Heart right ventricle (tissue), 16 donors: ENCODE data around the gene CTCFL. TPM values are rescaled to one million over a fixed set of nuclear protein-coding genes. Genes with fewer than 3 reads are reported as not detected.

Experiments
- ATAC-seq, 8 donors: fragments of 200-7000 bp; cut with Tn5 transposase; one replicate each; pipeline ENCODE4 v1.9.1; 2020; ENCODE audit warnings: mild to moderate bottlenecking in 8 of 8, moderate library complexity in 8 of 8, moderate number of reproducible peaks in 1 of 8
- DNase-seq, 2 donors: peaks; one replicate each; pipeline ENCODE4 v3.0.0-alpha.2; 2020
- H3K27ac ChIP-seq, 10 donors: fragments of 200-600 bp; sonication (generic) in 2 of 10; one replicate each; pipeline versions ENCODE4 v1.5.0 to v1.8.0; 2020 to 2022; ENCODE audit warnings: mild to moderate bottlenecking in 3 of 10
- H3K27me3 ChIP-seq, 7 donors: fragments of 200-600 bp; one replicate each; pipeline ENCODE4 v1.8.0; 2021 to 2022; ENCODE audit warnings: mild to moderate bottlenecking in 2 of 7
- H3K36me3 ChIP-seq, 9 donors: fragments of 200-600 bp; sonication (generic) in 1 of 9; one replicate each; pipeline versions ENCODE4 v1.5.0 to v1.8.0; 2020 to 2022; ENCODE audit warnings: mild to moderate bottlenecking in 2 of 9
- H3K4me1 ChIP-seq, 9 donors: fragments of 200-600 bp; sonication (generic) in 1 of 9; one replicate each; pipeline versions ENCODE4 v1.5.0 to v1.8.0; 2020 to 2022; ENCODE audit warnings: mild to moderate bottlenecking in 4 of 9
- H3K4me3 ChIP-seq, 10 donors: fragments of 200-600 bp; sonication (generic) in 2 of 10; one replicate each; pipeline versions ENCODE4 v1.5.0 to v1.8.0; 2020 to 2022; ENCODE audit warnings: mild to moderate bottlenecking in 7 of 10, moderate library complexity in 2 of 10
- H3K9me3 ChIP-seq, 11 donors: fragments of 200-600 bp in 10 of 11; sonication (generic) in 2 of 11; one replicate each; pipeline versions ENCODE4 v1.5.0 to v1.8.0; 2013 to 2022; ENCODE audit warnings: mild to moderate bottlenecking in 2 of 11, control low read depth in 1 of 11, moderate library complexity in 1 of 11
- CTCF ChIP-seq, 9 donors: fragments of 200-600 bp; sonication (generic) in 2 of 9; IDR thresholded peaks; one replicate each; pipeline versions ENCODE4 v1.5.0 to v1.8.0; 2021 to 2022; ENCODE audit warnings: antibody characterized with exemption in 9 of 9, mild to moderate bottlenecking in 5 of 9, moderate library complexity in 1 of 9
- WGBS, 2 donors: extraction: QIAGEN DNeasy Blood & Tissue Kit; methylation state at CpG; one replicate each; pipeline ENCODE4 v1.1.7; 2013; ENCODE audit warnings: inconsistent platforms in 1 of 2; 5-methylcytosine and 5-hydroxymethylcytosine counted together
- intact Hi-C, 10 donors: fragments of 100-400 bp; cut with DNase I; formaldehyde crosslinking; loops; one replicate each; pipeline versions ENCODE4 v1.11.1 to v1.14.2; 2022
- polyA plus RNA-seq, 2 donors: library from polyadenylated mRNA; stranded (reverse); fragments of 200-250 nt; gene quantifications; one replicate each; pipeline ENCODE4 v1.2.3, GENCODE V29; 2013
- total RNA-seq, 10 donors: library from RNA; stranded (reverse); fragmentation: NEBNext Ultra II Directional in 3 of 10; extraction: Animal tissue kit (Norgen Biotek cat#: 25700) in 3 of 10; gene quantifications; one replicate each; pipeline versions ENCODE4 v1.2.1 to v1.2.4, GENCODE V29; 2021 to 2023
- donor health status: Arrhythmogenic right ventricular cardiomyopathy.
- donor health status: ischemic (EF 13 %, LVEDD 7.1; RV severe dilation, severe dysfunction).
- donor health status: healthy with polysubstance abuse.
- donor health status: DM: no; HTN: yes; CAD: no.
- donor health status: DM: no; HTN: no; CAD: no.
- donor health status: ischemic (EF 25% LVEDD 6.9; RV normal size, moderate dysfunction).
- donor health status: ischemic (EF 25% LVEDD 5.7; RV mildly dilated, moderate dysfunction).
- donor health status: healthy.
- donor health status: DM: yes; HTN: yes; CAD: no.
- donor health status: Ischemic cardiomyopathy.
- donor health status: ischemic (EF 35%, LVEDD 5.7; RV mildly dilated, moderate dysfunction).
- donor health status: nonischemic (EF 11% LVEDD 7.7; RV severe dilation, severe dysfunction).
- donor health status: DM: yes; HTN: yes; CAD: no.
- donor health status: PGD.
- donor health status: ischemic (EF 29% LVEDD 5.4; RV normal size, mild dysfunction).
- donor health status: nonischemic (EF 23%, LVEDD 6.1; RV moderate dilation, normal function).

The CTCFL gene
- total and polyA plus RNA-seq, 12 donors, result not detected

GRCh38 chr20:57544838-57545564 is 20.1 kb upstream of the CTCFL start:
- ATAC-seq (peak in 3 of 8 donors; percentile 52 to 80 (median 52)), DNase-seq (no peak)
- H3K27me3 ChIP-seq, result peaks cover 0 to 38% (median 19%) of the 10 kb centered on the region in 7 donors
- TF ChIP-seq CTCF (IDR thresholded peaks at IDR 0.05), result no peak
- H3K9me3 ChIP-seq, result no peaks in the 10 kb centered on the region
- 41% methylated on average over 12 of the region's 12 CpGs for WGBS, 2 donors
- H3K27ac ChIP-seq, result no peak overlapping the region
- H3K4me3 ChIP-seq, result no peak overlapping the region
- H3K4me1 ChIP-seq, result peaks cover 0 to 4% (median 0%) of the 10 kb centered on the region in 9 donors
- no peaks in the 10 kb centered on the region for H3K36me3 ChIP-seq
- intact Hi-C loops, result no loop called here

- TF ChIP-seq CTCF (IDR thresholded peaks at IDR 0.05), result no peak
- DNase-seq, result no peak
These were observed 18.8 kb upstream of the CTCFL start for GRCh38 chr20:57543754-57544153.

GRCh38 chr20:57540890-57541580 is 16.1 kb upstream of the CTCFL start:
- H3K36me3 ChIP-seq, result no peaks in the 10 kb centered on the region
- 73 to 76% methylated on average over 17 of the region's 17 CpGs for WGBS, 2 donors
- TF ChIP-seq CTCF (IDR thresholded peaks at IDR 0.05), result no peak
- no peak for DNase-seq
- H3K4me3 ChIP-seq, result no peak overlapping the region
- ATAC-seq, result no peak
- H3K27me3 ChIP-seq, result peaks cover 0 to 37% (median 11%) of the 10 kb centered on the region in 7 donors
- peaks cover 0 to 4% (median 0%) of the 10 kb centered on the region in 9 donors for H3K4me1 ChIP-seq
- intact Hi-C loops, result no loop called here
- peaks cover 0 to 23% (median 2%) of the 10 kb centered on the region in 11 donors for H3K9me3 ChIP-seq
- no peak overlapping the region for H3K27ac ChIP-seq

More at GRCh38 chr20:57543754-57544153, 18.8 kb upstream of the CTCFL start:
- H3K4me3 ChIP-seq, result no peak overlapping the region
- H3K9me3 ChIP-seq, result peaks cover 0 to 3% (median 0%) of the 10 kb centered on the region in 11 donors
- H3K36me3 ChIP-seq, result no peaks in the 10 kb centered on the region
- WGBS, 2 donors, result 45 to 76% methylated on average over 2 of the region's 2 CpGs
- intact Hi-C loops, result no loop called here
- no peak for ATAC-seq
- peaks cover 0 to 4% (median 0%) of the 10 kb centered on the region in 9 donors for H3K4me1 ChIP-seq
- peaks cover 0 to 34% (median 16%) of the 10 kb centered on the region in 7 donors for H3K27me3 ChIP-seq
- H3K27ac ChIP-seq, result no peak overlapping the region

GRCh38 chr20:57539889-57540288 is 14.9 kb upstream of the CTCFL start:
- ATAC-seq (no peak), DNase-seq (no peak)
- H3K4me3 ChIP-seq, result no peak overlapping the region
- intact Hi-C loops, result loop anchor here in 1 of 10 donors (5.0 kb wide), 1 partner anchor 37 kb away; no protein-coding TSS in a partner anchor
- no peaks in the 10 kb centered on the region for H3K36me3 ChIP-seq
- 83 to 85% methylated on average over 12 of the region's 12 CpGs for WGBS, 2 donors
- H3K9me3 ChIP-seq, result peaks cover 0 to 27% (median 2%) of the 10 kb centered on the region in 11 donors
- no peak for TF ChIP-seq CTCF (IDR thresholded peaks at IDR 0.05)
- H3K27ac ChIP-seq, result no peak overlapping the region
- H3K4me1 ChIP-seq, result no peaks in the 10 kb centered on the region
- H3K27me3 ChIP-seq, result peaks cover 0 to 44% (median 11%) of the 10 kb centered on the region in 7 donors
